GM13977 (cell line): ENCODE data around the gene UQCRC1.

ENCODE experiments used
- DNase-seq: peaks from one replicate; pipeline ENCODE4 v3.0.0; 2012; ENCODE audit warnings: low spot score
- CTCF ChIP-seq: IDR thresholded peaks from 2 replicates; pipeline ENCODE4 v1.5.1; 2012; ENCODE audit warnings: mild to moderate bottlenecking, control low read depth; ENCODE audit not compliant: insufficient read depth; ENCODE audit errors: extremely low read depth, missing control alignments
- in situ Hi-C: fragments of 300-500 bp; cut with MboI; formaldehyde crosslinking; loops from one replicate; pipeline ENCODE4 v1.12.0; 2022; ENCODE audit warnings: low sequenced_read_pairs, low pct_unique_long_range_greater_than_20kb, mixed read lengths, inconsistent platforms; ENCODE audit not compliant: unreplicated experiment

The UQCRC1 gene

GRCh38 chr3:48651771-48652170 is 42.3 kb upstream of the UQCRC1 start:
- TF ChIP-seq CTCF, result no peak
- DNase-seq, result no peak
- in situ Hi-C loops, result no loop called here

- DNase-seq, result no peak
- TF ChIP-seq CTCF, result no peak
- in situ Hi-C loops, result no loop called here
Measured at GRCh38 chr3:48650723-48651122, 41.3 kb upstream of the UQCRC1 start.

- no peak for DNase-seq
- TF ChIP-seq CTCF, result no peak
- in situ Hi-C loops, result no loop called here
Measured at GRCh38 chr3:48648188-48648850, 38.9 kb upstream of the UQCRC1 start.

- in situ Hi-C loops, result no loop called here
- TF ChIP-seq CTCF, result no peak
- no peak for DNase-seq
Measured at GRCh38 chr3:48647714-48648113, 38.3 kb upstream of the UQCRC1 start.

GRCh38 chr3:48644898-48645760 is 35.7 kb upstream of the UQCRC1 start:
- no peak for DNase-seq
- in situ Hi-C loops, result no loop called here
- no peak for TF ChIP-seq CTCF

- in situ Hi-C loops, result no loop called here
- no peak for TF ChIP-seq CTCF
- DNase-seq, result no peak
Measured at GRCh38 chr3:48642605-48643004, 33.2 kb upstream of the UQCRC1 start.
